Stimulated activated CD8-positive, alpha-beta memory T cell treated with anti-CD3 and anti-CD28 coated beads, Interleukin-4, amount 100 ng/mL, for 48 hours (primary cell): ENCODE data around the gene SPAG4.

ENCODE experiments used
- DNase-seq: peaks from one replicate; pipeline ENCODE4 v3.0.0-alpha.2; 2020

The SPAG4 gene, protein sequence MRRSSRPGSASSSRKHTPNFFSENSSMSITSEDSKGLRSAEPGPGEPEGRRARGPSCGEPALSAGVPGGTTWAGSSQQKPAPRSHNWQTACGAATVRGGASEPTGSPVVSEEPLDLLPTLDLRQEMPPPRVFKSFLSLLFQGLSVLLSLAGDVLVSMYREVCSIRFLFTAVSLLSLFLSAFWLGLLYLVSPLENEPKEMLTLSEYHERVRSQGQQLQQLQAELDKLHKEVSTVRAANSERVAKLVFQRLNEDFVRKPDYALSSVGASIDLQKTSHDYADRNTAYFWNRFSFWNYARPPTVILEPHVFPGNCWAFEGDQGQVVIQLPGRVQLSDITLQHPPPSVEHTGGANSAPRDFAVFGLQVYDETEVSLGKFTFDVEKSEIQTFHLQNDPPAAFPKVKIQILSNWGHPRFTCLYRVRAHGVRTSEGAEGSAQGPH

DNA sequence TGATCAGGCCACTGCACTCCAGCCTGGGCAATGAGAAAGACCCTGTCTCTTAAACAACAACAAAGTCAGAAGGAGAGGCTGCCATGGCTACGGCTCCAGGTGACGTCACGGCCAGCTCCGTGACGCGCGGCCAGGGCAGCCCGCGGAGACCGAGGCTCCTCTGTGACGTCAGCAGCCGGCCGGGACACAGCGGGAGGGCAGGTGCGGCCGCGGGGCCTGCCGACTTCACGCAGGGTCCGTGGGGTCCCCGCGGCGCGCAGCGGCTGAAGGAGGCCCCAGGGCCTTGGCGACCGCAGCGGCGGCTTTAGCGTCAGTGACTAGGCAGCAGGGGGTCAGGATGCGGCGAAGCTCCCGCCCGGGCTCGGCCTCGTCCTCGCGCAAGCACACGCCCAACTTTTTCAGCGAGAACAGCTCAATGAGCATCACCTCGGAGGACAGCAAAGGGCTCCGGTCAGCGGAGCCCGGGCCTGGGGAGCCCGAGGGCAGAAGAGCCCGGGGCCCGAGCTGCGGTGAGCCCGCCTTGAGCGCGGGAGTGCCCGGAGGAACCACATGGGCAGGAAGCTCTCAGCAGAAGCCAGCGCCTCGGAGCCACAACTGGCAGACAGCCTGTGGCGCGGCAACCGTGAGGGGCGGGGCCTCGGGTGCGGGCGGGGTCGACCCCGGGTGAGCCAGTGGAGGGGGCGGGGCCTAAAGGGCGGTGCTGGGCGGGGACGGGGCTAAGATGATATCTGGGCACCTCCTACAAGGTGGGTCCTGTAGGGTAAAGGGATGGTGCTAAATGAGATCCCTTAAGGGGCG is at the start of gene SPAG4:
TSS of gene SPAG4 (plus strand) at position 163 of the 798 bp plus-strand sequence. CDS start at position 338, 175 bp downstream.
- peak; percentile 100 for DNase-seq

DNA sequence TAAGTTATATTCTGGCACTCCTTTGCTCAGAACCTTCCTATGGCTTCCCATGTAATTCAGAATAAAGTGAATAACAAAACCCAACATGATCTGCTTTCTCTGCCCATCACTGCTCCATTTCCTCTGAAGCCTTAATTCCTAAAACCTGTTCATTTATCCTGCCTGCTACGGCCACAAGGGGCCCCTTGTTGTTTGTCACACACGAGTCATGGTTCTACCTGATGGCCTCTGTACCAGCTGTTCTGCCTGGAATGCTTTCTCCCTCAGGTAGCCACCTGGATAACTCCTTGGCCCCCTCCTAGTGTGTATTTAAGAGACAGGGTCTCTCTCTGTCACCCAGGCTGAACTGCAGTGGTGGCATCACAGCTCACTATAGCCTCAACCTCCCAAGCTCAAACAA is 47.0 kb upstream of the SPAG4 start:
- no peak for DNase-seq

DNA sequence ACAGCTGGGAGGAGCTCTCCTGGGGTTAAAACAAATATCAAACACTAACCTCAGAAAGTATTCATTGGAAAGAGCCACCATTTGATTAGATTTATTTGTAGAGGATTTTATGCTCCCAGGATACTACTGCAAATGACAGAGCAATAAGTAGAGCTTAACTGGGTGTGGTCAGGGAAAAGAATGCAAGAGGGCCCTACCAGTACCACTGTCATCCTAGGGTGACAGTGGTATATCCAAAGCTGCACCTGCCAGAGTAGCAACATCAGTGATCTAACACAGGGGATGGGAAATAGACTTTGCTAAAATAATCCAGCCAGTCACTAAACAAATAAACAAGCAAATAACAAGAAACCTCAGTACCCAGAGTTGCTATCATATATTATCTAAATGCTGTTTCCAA is 44.1 kb upstream of the SPAG4 start:
- DNase-seq: no peak

DNA sequence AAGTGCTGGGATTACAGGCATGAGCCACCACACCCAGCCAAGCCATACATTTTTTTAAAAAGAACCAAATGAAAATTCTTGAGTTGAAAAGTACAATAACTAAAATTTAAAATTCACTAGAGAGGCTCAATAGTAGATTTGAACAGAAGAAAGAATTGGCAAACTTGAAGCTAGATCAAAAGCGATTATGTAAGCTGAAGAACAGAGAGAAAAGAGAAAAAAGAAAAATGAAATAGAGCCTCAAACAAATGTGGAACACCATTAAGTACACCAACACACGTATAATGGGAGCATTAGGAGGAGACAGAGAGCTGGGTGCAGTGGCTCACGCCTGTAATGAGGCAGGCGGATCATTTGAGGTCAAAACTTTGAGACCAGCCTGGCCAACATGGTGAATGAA is 42.8 kb upstream of the SPAG4 start:
- no peak for DNase-seq

DNA sequence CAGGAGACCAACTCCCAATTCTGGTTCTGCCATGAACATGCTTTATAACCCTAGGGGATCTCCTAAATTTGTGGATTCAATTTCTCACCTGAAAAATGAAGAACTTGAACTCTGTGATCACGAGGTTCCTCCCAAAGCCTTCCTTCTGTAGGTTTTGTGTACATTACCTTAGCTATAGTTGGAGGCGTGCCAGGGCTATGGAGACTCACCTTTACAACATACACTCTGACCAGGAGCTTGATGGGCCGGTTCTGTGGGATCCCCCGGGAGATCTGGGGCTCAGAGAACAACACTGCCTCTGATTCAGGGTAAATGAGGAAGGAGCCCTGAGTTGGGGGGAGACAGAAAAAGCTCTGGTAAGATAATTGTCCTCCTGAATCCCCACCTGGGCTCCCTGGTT is 39.7 kb upstream of the SPAG4 start:
- DNase-seq: no peak

DNA sequence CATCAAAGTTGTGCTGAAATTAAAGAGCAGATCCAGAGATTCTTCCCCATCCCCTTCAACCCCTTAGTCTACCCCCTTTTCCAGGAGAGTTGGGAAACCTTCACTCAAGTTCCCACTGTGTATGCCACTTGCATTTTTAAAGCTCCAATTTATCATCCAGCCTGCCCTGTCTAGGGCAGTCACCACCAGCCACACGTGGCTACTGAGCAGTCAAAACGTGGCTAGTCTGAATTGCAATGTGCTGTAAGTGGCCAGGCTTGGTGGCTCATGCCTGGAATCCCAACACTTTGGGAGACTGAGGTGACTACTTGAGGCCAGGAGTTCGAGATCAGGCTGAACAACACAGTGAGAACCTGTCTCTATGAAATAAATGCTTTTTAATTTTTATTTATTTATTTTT is 38.8 kb upstream of the SPAG4 start:
- DNase-seq: no peak

DNA sequence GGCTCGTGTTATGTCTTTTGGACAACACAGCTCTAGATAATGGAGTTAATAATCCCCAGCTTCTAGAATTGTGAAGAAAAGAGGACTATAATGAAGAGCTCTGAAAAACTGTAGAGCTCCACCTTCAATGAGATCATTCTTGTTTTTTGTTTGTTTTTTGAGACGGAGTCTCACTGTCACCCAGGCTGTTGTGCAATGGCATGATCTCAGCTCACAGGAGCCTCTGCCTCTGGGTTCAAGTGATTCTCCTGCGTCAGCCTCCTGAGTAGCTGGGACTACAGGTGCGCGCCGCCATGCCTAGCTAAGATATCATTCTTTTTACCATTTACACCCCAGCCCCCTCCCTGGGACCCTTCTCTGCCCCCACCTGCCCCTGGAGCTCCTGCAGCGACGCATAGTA is 37.2 kb upstream of the SPAG4 start:
- no peak for DNase-seq

DNA sequence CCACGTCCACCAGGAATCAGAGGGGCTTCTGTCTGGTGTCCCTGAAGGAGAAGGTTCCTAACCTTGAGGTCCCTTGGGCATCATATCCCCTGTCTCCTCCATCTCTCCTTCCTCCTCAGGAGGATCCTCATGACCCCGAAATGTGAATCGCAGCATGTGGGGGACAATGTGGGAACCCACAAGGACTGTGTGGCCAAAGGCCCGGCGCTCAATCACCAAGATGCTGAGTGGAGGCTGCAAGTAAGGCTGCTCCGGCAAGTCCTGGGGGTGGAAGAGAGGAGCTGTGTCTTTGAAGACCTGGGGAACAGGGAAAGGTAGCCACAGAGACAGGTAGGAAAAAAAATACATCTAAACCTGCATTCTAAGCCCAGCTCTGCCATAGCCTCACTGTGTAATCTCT is 36.4 kb upstream of the SPAG4 start:
- DNase-seq: no peak

DNA sequence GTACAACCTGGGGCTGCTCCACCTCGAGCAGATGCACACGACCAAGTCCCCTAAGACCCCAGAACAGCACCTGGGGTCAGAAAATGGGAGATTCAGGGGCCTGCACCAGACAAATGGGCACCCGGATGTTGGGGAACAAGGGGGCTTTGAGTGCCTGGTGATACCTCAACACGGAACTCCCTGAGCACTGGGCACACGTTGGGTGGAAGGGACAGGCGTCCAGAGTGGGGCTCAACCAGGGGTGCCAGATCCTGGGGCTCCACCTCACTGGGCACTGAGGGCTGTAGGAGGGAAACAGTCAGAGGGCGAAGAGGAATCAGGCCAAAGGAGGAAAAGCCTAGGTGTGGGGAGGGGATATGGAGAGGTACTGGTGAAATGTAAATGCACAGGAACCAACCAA is 33.5 kb upstream of the SPAG4 start:
- no peak for DNase-seq

DNA sequence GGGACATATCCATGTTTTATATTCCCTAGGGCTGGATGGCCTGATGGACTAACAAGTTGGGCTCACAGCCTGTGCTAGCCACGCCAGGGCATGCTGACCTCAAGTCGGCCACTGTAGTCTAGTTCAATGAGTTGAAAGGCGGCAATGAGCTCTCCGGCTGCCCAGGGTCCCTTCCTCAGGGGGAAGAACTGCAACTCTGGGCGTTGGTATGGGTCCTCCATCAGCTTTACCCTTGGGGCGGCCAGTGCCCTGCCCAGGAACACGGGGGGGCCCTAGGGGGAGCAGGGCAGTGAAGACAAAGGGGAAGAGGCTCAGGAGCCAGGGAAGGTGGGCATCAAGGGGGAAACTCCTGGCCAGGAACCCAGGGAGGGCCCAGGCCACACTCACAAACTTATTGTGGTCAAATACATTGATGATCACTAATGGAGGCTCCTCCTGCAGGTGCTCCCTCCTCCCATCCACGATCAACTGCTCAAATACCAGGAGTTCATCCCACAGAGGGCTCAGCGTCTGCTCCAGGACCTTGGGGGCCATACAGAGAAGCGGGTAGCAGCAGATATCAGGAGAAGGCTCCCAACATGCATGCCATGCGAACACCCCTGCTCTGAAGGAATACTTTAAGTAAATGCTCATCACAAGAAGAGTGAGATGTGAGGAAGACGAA is 32.8 kb upstream of the SPAG4 start:
- DNase-seq: no peak

DNA sequence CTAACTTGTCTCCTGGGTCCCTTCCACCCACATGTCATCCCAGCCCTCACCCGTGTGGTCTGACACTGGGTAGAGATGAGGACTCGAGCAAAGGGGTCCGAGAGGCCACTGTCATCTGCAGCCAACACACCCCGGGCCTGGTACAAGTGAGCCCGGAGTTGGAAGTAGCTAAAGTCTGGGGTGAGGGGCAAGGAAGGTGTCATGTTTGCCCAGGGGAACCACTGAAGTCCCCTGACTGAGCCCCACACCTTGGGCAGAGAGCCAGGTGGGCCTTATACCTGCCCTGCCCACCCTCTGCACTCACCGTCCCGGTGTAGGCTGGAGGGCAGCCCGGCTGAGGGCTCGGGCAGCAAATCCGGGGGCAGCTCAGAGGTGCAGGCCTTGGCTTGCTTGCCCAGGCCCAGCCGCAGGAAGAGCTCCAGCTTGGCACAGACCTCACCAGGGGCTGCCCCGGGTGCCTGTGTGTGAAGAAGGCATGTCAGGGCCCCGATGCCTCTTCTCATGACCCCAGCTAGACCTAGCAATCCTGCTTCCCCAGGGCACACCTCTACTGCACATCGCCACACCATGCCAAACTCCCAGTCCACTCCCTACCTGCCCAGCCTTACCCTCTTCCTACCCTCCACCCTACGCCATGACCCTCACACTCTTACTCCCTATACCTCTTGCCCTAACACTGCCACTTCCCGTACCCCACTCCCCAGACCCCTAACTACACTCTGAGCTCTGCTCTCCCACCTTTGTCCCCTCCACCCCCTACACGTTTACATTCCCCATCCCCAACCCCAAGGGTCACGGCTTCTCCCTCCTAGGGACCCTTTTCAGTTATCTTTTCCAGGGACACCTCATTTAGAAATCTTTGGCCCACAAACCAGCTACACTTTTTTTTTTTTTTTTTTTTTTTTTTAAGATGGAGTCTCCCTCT is 31.7 kb upstream of the SPAG4 start:
- DNase-seq: no peak

DNA sequence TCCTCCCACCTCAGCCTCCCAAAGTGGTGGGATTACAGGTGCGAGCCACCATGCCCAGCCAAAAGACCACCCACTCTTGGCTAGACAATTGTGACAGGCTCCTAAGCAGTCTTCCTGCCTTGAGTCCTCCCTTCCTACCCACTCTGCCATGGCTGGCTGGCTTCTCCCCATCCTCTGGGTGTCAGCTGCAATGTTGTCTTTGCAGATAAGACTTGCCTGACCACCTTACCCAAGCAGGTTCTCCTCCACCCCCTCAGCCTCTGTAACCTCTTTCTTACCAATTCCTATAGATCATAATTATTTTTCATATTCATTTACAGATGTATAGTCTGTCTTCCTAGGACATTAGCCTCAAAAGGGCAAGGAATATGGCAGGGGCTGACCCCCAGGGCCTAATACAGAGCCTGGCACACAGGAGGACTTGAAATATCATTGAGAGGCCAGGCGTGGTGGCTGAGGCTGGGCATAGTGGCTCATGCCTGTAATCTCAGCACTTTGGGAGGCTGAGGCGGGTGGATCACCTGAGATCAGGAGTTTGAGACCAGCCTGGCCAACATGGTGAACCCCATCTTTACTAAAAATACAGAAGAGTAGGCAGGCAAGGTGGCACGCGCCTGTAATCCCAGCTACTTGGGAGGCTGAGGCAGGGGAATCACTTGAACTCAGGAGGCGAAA is 28.7 kb upstream of the SPAG4 start:
- no peak for DNase-seq

DNA sequence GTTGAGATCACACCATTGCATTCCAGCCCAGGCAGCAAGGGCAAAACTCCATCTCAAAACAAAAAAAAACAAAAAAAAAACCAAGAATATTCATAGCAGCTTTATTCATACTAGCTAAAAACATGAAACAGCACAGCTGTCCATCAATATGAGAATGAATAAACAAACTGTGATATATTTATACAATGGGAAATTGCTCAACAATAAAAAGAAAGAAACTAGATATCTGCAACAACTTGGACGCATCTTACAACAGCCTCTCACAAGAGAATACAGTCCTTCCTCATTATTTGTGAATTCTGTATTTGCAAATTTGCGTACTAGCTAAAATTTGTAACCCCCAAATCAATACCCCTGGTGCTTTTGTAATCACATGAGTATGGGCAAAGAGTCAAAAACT is 28.2 kb upstream of the SPAG4 start:
- DNase-seq: no peak

DNA sequence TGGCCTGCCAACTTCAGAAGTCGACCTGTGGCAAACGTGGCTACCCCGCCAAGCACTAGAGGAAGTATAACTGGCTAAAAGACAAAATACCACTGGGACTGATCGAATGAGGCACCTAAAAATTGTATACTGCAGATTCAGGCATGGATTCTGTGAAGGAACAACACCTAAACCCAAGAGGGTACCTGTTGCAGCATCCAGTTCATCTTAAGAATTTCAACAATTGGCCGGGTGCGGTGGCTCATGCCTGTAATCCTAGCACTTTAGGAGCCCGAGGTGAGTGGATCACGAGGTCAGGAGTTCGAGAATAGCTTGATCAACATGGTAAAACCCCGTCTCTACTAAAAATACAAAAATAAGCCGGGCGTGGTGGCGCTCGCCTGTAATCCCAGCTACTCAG is 27.2 kb upstream of the SPAG4 start:
- no peak for DNase-seq

DNA sequence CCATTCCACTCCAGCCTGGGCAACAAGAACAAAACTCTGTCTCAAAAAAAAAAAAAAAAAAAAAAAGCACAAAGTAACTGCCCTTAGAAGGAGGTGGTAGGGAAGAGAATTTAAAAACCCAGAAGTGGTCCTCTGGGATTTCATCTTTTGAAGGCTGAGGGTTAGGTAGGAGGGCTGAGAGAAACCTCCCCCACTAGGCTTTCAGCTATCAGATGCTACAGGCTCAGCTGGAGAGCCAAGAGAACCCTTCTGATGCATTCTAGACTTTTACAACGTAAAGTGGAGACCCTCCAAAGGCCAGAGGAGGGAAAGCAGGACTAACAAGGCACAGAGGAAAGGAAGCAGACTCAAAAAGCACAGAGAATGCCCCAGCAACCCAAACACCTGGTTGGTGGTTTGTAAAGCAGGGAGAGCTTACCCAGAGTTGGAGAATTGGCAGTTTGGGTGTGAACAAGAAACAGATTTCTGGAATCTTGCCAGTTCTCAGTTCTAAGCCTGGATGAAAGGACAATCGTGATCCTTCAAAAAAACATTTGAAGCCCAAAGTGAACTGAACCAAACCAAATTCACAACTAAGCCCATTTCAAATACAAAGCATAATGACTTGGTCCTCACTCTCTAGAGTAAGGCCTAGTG is 23.2 kb upstream of the SPAG4 start:
- no peak for DNase-seq

DNA sequence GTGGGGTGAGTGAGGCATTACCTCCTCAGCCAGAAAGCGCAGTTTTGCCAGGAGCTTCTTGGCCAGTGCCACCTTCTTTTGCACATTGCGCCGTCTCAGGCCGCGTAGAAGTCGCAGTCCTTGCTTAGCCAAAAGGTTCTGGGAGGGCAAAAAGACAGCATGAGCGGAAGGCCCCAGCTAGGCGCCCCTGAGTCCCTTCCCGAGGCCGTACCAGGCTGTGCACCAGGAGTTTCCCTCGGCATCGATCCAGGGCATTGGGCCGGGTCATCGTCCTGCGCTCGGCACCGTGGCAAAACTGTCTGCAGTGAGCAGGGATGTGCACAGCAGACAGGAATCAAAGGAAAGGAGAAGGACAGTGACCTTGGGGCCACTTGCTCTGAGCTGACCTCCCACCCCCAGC is 20.2 kb upstream of the SPAG4 start:
- DNase-seq: no peak

DNA sequence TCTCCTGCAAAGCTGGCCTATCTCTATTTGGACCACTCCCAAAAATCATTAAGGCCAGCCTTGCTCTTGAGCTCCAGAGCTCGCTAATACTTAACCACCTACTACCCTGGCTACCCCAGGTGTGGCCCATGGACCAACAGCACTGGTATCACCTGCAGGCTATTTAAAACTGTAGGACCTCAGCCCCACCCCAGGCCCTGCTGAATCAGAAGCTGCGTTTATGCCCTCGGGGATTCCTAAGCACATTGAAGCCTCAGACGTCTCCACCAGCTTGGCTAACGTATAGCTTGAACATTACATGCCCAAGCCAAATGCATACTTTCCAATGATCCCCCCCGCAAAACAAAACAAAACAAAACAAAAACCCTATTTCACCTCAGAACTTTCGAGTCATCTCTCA is 19.7 kb upstream of the SPAG4 start:
- DNase-seq: no peak

DNA sequence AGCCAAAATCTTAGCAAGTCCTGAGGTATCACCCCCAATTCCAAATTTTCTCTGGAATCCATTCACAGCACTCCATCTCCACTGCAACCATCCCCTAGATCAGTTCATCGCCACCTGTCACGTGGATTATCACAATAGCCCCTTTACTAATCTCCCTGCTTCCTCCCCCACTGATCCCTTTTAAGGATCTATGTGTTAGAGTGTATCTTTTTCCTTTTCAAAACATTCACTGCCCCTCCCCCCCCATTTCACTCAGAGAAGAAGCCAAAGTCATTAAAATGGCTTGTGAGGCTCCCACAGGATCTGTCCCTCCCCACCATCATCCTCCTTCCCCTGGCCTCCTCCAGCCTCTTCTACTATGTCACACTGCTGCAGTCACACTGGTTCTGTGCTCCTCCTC is 18.4 kb upstream of the SPAG4 start:
- no peak for DNase-seq

DNA sequence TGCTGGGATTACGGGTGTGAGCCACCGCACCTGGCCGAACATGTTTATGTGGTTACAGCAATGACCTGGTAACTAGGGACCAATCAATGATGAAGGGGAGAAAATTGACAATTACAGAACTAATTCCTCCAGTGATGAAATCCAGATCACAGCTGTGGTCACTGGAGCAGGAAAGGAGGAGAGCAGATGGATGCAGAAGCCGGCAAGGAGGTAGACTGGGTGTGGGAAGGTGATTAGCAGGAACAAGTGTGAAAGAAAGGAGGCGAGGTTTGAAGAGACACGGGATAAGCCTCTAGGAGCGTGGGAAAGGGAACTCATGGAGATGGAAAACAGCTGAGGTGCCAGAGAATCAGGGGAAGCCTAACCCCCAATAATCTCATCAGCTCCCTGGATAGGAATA is 17.2 kb upstream of the SPAG4 start:
- DNase-seq: no peak

DNA sequence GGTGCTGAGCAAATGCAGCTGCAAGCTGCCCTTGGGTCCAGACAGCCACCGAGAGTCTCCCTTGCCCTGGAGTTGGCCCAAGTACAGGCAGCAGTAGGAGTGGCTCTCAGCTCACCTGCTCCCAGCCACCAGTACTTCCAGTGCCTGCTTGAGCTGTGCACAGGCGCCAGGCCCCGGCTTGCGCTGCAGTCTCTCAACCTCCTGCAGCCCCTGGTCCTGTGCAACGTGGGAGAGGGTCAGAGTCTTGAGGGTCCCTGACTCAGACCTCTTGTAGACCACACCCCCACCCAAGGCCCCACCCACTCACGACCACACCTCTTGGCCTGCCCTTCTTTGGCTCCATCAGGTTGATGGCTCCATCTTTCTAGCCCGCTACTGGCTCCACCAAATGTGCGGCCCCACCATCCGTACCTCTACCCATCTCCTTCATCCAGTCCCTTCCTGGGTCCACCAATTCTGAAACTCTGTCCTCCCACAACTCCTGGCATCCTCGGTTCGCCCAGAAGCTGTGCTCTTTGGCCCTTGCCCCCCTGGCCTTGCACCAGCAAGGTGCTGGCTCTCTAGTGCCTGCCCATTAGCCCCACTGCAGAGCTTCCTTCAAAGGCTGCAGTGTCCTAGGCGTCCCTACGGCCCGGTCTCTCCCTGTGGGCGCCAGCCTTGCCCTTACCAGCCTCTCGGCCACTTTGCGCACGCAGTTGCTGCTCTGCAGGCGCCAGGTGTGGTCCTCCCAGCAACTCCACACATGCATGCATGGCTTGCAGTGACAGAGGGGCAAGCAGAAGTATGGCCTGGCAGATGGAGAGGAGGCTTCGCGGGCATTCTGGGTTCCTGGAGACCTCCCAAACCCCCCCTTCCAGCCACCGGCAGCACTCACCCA is 16.5 kb upstream of the SPAG4 start:
- no peak for DNase-seq

DNA sequence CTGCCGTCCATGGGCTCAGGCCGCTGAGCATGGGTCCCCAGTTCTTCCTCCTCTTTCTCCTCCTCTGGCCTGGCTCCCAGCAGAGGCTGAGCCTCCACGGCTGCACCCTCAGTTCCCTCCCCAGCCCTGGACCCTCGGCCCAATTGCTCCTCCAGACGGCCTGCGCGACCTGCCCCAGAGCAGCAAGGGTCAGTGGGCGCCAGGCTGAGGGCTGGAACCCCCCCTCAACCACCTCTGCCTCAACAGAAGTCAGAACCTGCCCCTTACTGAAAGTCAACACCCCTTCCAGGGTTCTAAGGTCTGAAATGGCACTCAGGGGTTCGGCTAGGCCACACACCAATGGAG is 15.9 kb upstream of the SPAG4 start:
- no peak for DNase-seq
